Measurements from ENCODE around the gene CSNK2A3.

Gene CSNK2A3

DNA sequence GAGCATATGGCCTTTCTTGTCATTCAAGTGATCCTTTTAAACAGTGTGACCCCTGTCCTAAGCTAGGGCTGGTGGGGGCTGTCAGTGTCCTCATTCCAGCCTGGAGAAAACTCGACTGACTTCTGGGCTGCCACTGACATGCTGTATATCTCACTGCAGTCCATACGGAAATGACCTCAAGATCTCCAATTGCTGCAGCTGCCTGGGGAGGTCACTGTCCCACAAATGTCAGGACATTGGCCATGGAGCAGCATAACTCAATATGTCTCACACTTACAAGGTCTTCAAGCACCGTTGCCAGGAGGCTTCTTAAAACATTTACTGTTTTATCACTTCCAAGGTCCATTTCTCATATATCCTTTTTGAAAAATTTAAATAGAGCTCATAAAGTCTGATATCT lies 27.8 kb upstream of the CSNK2A3 start:
- TF ChIP-seq, protein P1, sequence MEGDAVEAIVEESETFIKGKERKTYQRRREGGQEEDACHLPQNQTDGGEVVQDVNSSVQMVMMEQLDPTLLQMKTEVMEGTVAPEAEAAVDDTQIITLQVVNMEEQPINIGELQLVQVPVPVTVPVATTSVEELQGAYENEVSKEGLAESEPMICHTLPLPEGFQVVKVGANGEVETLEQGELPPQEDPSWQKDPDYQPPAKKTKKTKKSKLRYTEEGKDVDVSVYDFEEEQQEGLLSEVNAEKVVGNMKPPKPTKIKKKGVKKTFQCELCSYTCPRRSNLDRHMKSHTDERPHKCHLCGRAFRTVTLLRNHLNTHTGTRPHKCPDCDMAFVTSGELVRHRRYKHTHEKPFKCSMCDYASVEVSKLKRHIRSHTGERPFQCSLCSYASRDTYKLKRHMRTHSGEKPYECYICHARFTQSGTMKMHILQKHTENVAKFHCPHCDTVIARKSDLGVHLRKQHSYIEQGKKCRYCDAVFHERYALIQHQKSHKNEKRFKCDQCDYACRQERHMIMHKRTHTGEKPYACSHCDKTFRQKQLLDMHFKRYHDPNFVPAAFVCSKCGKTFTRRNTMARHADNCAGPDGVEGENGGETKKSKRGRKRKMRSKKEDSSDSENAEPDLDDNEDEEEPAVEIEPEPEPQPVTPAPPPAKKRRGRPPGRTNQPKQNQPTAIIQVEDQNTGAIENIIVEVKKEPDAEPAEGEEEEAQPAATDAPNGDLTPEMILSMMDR (conservative IDR thresholded peaks at IDR 0.05; ENCODE audit: low read depth, low read length), result no peak
- DNase-seq (ENCODE audit: low read depth), result no peak
- no peak overlapping the region for H3K4me3 ChIP-seq (ENCODE audit: low read depth, low read length)

DNA sequence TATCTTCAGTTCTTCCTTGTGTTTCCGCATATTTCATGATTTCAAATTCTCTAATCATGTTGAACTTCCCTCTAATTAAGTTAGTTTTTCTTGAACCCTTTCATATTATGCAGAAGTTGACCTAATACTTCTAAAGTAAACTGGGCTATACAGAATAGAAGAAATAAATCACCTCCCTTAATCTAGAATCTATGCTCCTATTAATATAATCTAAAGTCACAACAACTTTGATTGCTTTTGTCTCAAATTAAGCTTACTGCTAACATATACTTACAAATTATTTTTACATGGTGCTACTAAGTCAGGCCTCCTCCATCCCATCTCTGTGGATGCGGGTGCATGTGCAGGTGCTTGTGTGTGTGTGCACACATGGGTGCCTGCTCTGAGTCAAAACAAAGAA lies 27.3 kb upstream of the CSNK2A3 start:
- no peak for DNase-seq (ENCODE audit: low read depth)
- TF ChIP-seq, protein P1 (conservative IDR thresholded peaks at IDR 0.05; ENCODE audit: low read depth, low read length), result no peak
- H3K4me3 ChIP-seq (ENCODE audit: low read depth, low read length), result no peak overlapping the region

DNA sequence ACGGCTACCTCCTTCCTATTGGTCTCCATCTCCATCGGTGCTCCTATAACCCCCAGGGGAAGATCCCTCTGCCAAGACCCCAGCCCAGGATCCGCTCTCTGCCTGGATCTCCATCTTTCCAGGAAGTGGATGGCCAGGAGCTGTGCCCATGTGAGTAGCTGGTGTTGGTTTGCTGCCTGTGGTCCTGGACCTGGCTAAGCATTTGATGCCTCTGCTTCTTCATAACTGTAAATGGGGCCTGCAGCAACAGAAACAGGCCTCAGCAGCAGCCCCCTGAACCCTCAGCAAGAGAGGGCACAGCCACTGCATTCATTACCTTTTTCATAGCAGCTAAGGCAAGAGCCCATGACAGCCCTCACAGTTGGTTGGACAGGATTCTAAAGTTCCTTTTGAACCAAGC lies 26.6 kb upstream of the CSNK2A3 start:
- H3K4me3 ChIP-seq (ENCODE audit: low read depth, low read length), result no peak overlapping the region
- no peak for DNase-seq (ENCODE audit: low read depth)
- TF ChIP-seq, protein P1 (conservative IDR thresholded peaks at IDR 0.05; ENCODE audit: low read depth, low read length), result no peak

DNA sequence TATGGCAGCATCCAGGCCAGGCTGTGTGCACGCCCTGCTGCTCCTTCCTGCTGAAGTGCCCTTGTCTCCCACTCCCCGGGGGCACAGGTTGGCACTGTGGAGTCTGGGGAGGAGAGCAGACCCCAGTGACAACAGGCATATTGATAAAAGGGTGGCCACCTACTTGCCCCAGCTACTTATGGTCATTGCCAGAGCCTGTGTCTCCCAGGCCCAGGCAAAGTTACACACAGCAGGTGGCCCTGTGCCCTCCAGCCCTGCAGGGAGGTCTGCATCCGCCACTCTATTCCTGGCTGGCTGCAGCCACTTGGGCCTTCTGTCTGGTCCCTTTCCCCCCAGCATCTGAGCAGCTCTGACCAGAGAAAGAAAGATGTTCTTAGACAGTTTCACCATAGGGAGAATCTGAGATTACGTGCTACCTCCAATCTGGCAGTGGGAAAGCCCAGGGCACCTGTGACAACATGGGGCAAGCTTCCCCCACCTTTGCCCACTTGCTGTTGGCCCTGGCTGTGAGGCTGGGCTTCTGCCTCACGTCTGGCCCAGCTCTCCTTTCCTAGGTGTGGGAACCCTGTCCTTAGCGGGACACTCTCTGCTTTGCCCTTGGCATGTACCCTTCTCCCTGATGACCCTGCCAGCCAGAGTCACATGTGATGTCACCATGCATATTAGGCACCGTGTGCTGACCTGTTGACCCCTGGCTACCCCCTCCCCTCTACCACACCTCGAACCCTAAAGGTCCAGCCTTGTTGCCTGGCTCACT lies 25.3 kb upstream of the CSNK2A3 start:
- DNase-seq (ENCODE audit: low read depth), result no peak
- H3K4me3 ChIP-seq (ENCODE audit: low read depth, low read length), result no peak overlapping the region
- TF ChIP-seq, protein P1 (conservative IDR thresholded peaks at IDR 0.05; ENCODE audit: low read depth, low read length), result no peak

DNA sequence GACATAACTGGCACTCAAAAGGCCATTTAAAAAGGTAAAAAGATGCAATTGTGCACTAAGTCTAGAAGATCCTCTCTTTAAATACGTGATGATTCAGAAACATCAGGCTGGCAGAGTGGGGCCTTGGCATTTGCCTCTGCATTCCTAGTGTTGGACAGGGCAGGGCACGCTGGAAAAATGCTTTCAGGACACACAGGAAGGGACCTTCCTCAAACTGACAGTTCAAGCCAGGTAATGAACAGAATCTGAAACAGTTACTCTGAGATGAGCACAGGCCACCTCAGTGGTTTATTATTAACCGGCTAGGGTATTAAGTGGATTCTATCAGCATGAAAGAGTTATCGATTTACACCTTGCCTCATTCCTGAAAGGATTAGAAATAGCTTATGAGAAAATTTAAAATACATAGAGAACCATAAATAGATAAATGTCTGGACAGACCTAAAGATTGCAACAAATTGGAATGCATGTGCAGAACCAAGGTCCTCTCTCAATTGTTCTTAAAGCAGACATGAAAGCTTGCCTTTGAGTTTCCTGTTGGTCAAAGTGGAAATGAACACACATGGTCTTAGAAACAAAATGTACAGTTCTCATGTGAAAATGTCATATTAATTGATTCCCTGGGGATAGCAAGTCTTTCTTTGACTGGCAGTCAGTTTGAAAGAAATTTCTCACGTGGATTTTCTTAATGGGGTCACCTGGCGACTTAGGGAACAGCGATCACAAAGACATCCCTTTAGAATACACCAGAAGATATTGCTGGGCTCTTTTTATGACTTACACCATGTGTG lies 21.5 kb upstream of the CSNK2A3 start:
- no peak overlapping the region for H3K4me3 ChIP-seq (ENCODE audit: low read depth, low read length)
- no peak for DNase-seq (ENCODE audit: low read depth)
- TF ChIP-seq, protein P1 (conservative IDR thresholded peaks at IDR 0.05; ENCODE audit: low read depth, low read length), result no peak

DNA sequence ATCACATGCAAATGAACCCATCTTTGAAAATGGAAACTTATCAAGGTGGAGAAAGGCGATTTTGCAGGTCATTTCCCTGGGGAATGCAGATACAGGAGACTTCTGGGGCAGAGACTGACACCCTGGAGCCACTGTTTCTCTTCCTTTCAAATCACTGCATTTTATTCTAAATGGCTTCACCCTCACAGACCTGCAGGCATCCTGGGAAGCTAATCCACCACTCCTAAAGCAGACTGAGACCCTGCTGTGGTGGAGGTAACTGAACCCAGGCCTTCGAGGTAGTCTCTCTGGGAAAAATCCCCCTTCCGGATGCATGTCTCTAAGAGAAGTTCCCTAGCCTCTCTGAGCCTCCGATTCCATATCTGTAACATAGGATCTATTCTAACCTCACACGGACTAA lies 20.9 kb upstream of the CSNK2A3 start:
- DNase-seq (ENCODE audit: low read depth), result no peak
- TF ChIP-seq, protein P1 (conservative IDR thresholded peaks at IDR 0.05; ENCODE audit: low read depth, low read length), result no peak
- no peak overlapping the region for H3K4me3 ChIP-seq (ENCODE audit: low read depth, low read length)
